Measurements from ENCODE around the gene DNAJC3. TPM values are rescaled to one million over a fixed set of nuclear protein-coding genes. Genes with fewer than 3 reads are reported as not detected.

DNAJC3 gene
- total RNA-seq, 1 donor from 2014 or later, result 51.7 TPM

DNA sequence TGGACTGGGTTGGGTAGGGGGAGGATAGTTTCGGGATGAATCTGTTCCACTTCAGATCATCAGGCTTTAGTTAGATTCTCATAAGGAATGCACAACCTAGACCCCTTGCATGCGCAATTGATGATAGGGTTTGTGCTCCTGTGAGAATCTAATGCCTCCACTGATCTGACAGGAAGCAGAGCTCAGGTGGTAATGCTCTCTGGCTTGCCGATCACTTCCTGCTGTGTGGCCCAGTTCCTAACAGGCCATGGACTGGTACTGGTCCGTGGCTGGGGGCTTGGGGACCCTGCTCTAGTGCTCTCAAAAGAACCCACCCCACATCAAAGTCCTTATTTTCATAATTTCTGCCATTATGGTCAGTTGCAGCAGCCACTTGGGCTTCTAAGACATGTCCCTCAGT is 30.1 kb downstream of the DNAJC3 start:
- Mint-ChIP-seq H3K4me3 (ENCODE audit: unreplicated experiment) (no peak overlapping the region), H3K4me1 (ENCODE audit: low read depth, unreplicated experiment) (peaks cover 14% of the 10 kb centered on the region), H3K9me3 (ENCODE audit: unreplicated experiment) (peaks cover 2% of the 10 kb centered on the region), H3K36me3 (ENCODE audit: low read depth, unreplicated experiment) (peaks cover 3% of the 10 kb centered on the region), H3K27ac (ENCODE audit: unreplicated experiment) (no peak overlapping the region), H3K27me3 (ENCODE audit: low read depth, unreplicated experiment) (no peaks in the 10 kb centered on the region)
- Histone ChIP-seq H3K79me2 (ENCODE audit: insufficient read depth, low read length) (peaks cover 75% of the 10 kb centered on the region), H3K27ac (ENCODE audit: low read depth, low read length) (no peak overlapping the region), H3K4me2 (ENCODE audit: low read length) (no peak overlapping the region), H3K9ac (ENCODE audit: low read length) (no peak overlapping the region), H3K9me3 (ENCODE audit: insufficient read depth, low read depth, low read length) (no peaks in the 10 kb centered on the region), H2AFZ (ENCODE audit: low read depth, low read length) (no peak overlapping the region), H4K20me1 (ENCODE audit: insufficient read depth, low read length) (peaks cover 71% of the 10 kb centered on the region), H3K27me3 (ENCODE audit: insufficient read depth, low read length) (no peaks in the 10 kb centered on the region), H3K4me3 (ENCODE audit: insufficient read depth, low read depth, low read length) (no peak overlapping the region), H3K4me1 (ENCODE audit: insufficient read depth, low read length) (no peaks in the 10 kb centered on the region), H3K36me3 (ENCODE audit: insufficient read depth, low read length) (peaks cover 9% of the 10 kb centered on the region)
- TF ChIP-seq EZH2 (IDR thresholded peaks at IDR 0.05; ENCODE audit: insufficient read depth, low read length), result no peak
- TF ChIP-seq, protein P1, sequence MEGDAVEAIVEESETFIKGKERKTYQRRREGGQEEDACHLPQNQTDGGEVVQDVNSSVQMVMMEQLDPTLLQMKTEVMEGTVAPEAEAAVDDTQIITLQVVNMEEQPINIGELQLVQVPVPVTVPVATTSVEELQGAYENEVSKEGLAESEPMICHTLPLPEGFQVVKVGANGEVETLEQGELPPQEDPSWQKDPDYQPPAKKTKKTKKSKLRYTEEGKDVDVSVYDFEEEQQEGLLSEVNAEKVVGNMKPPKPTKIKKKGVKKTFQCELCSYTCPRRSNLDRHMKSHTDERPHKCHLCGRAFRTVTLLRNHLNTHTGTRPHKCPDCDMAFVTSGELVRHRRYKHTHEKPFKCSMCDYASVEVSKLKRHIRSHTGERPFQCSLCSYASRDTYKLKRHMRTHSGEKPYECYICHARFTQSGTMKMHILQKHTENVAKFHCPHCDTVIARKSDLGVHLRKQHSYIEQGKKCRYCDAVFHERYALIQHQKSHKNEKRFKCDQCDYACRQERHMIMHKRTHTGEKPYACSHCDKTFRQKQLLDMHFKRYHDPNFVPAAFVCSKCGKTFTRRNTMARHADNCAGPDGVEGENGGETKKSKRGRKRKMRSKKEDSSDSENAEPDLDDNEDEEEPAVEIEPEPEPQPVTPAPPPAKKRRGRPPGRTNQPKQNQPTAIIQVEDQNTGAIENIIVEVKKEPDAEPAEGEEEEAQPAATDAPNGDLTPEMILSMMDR (IDR thresholded peaks at IDR 0.05; ENCODE audit: insufficient read depth, low read depth, low read length), result no peak
- DNase-seq (ENCODE audit: low read depth) (no peak), FAIRE-seq (no peak)

- H3K4me2 ChIP-seq (ENCODE audit: low read length), result no peak overlapping the region
Observed at GRCh38 chr13:95707442-95708390, 30.8 kb downstream of the DNAJC3 start.

More at GRCh38 chr13:95707442-95708390, 30.8 kb downstream of the DNAJC3 start:
- FAIRE-seq (no peak), DNase-seq (ENCODE audit: low read depth) (no peak)
- Mint-ChIP-seq H3K27ac (ENCODE audit: unreplicated experiment) (no peak overlapping the region), H3K4me3 (ENCODE audit: unreplicated experiment) (no peak overlapping the region), H3K36me3 (ENCODE audit: low read depth, unreplicated experiment) (peaks cover 3% of the 10 kb centered on the region), H3K27me3 (ENCODE audit: low read depth, unreplicated experiment) (no peaks in the 10 kb centered on the region), H3K9me3 (ENCODE audit: unreplicated experiment) (peaks cover 2% of the 10 kb centered on the region), H3K4me1 (ENCODE audit: low read depth, unreplicated experiment) (peaks cover 14% of the 10 kb centered on the region)
- Histone ChIP-seq H3K9me3 (ENCODE audit: insufficient read depth, low read depth, low read length) (no peaks in the 10 kb centered on the region), H3K27me3 (ENCODE audit: insufficient read depth, low read length) (no peaks in the 10 kb centered on the region), H3K79me2 (ENCODE audit: insufficient read depth, low read length) (peaks cover 69% of the 10 kb centered on the region), H4K20me1 (ENCODE audit: insufficient read depth, low read length) (peaks cover 64% of the 10 kb centered on the region), H2AFZ (ENCODE audit: low read depth, low read length) (no peak overlapping the region), H3K36me3 (ENCODE audit: insufficient read depth, low read length) (peaks cover 9% of the 10 kb centered on the region), H3K4me1 (ENCODE audit: insufficient read depth, low read length) (no peaks in the 10 kb centered on the region), H3K27ac (ENCODE audit: low read depth, low read length) (no peak overlapping the region), H3K9ac (ENCODE audit: low read length) (no peak overlapping the region), H3K4me3 (ENCODE audit: insufficient read depth, low read depth, low read length) (no peak overlapping the region)
- TF ChIP-seq, protein P1 (IDR thresholded peaks at IDR 0.05; ENCODE audit: insufficient read depth, low read depth, low read length), result no peak
- no peak for TF ChIP-seq EZH2 (IDR thresholded peaks at IDR 0.05; ENCODE audit: insufficient read depth, low read length)
